ENCODE results near the gene SETD4. TPM values are rescaled to one million over a fixed set of nuclear protein-coding genes. Genes with fewer than 3 reads are reported as not detected.

The SETD4 gene
- total and polyA plus RNA-seq, 2 donors (not counting 1 experiment from before 2014, with no cell fraction given) = 15.1 to 48.5 TPM

GRCh38 chr21:36055551-36055950 is 4.8 kb downstream of the SETD4 start:
- CTCF ChIA-PET = interaction anchor here (1.3 kb wide), 1 partner anchor 71 kb away, joined by 3 read pairs; no protein-coding TSS in a partner anchor

GRCh38 chr21:36053715-36054062 is 6.6 kb downstream of the SETD4 start:
- peaks cover 25% of the 10 kb centered on the region for H3K79me2 ChIP-seq (ENCODE audit: control insufficient read depth, insufficient read depth, low read length)
- ATAC-seq (ENCODE audit: low read depth) = no peak
- ChIA-PET POLR2A (no interaction called here), CTCF (interaction anchor here (1.6 kb wide), 1 partner anchor 25 kb away, joined by 6 read pairs; no protein-coding TSS in a partner anchor)
- WGBS (ENCODE audit: insufficient coverage) = 97% methylated on average over 3 of the region's 3 CpGs
- Mint-ChIP-seq H3K4me3 (no peak overlapping the region), H3K4me1 (peaks cover 9% of the 10 kb centered on the region), H3K27me3 (no peaks in the 10 kb centered on the region), H3K27ac (no peak overlapping the region), H3K9me3 (ENCODE audit: insufficient read depth) (no peaks in the 10 kb centered on the region)
- DNase-seq = no peak
- H3K9me3 ChIP-seq (ENCODE audit: control extremely low read depth in 1 of 3, control insufficient read depth in 2 of 3, insufficient read depth in 1 of 3, low read length in 2 of 3) = no peaks in the 10 kb centered on the region
- no peaks in the 10 kb centered on the region for H3K27me3 ChIP-seq (replicated peaks in 1 of 4; ENCODE audit: control extremely low read depth in 1 of 4, control insufficient read depth in 3 of 4, insufficient read depth in 4 of 4, low read length in 3 of 4)
- intact Hi-C loops (cut with micrococcal nuclease) = no loop called here
- no peaks in the 10 kb centered on the region for H4K20me1 ChIP-seq (ENCODE audit: control insufficient read depth, insufficient read depth, low read length, poor library complexity, severe bottlenecking)
- no peaks in the 10 kb centered on the region for H3K4me1 ChIP-seq (ENCODE audit: control insufficient read depth in 2 of 2, insufficient read depth in 2 of 2, low read length in 2 of 2)
- H3K27ac ChIP-seq (ENCODE audit: low read length in 2 of 2) = no peak overlapping the region
- no peak overlapping the region for H3K4me2 ChIP-seq (replicated peaks; ENCODE audit: low read depth, low read length, poor library complexity, severe bottlenecking)
- H2AFZ ChIP-seq (ENCODE audit: insufficient read depth, low read depth, low read length, poor library complexity, severe bottlenecking) = no peak overlapping the region
- no peak overlapping the region for H3K4me3 ChIP-seq (ENCODE audit: control extremely low read depth in 1 of 5, extremely low read depth in 1 of 5, insufficient read depth in 1 of 5, low read depth in 2 of 5, low read length in 4 of 5)
- H3K36me3 ChIP-seq (replicated peaks in 1 of 2; ENCODE audit: control extremely low read depth in 1 of 2, control insufficient read depth in 1 of 2, extremely low read depth in 1 of 2, insufficient read depth in 2 of 2, low read length in 1 of 2) = peaks cover 2 to 76% of the 10 kb centered on the region in 2 experiments
- no peak overlapping the region for H3K9ac ChIP-seq (ENCODE audit: low read length)
- TF ChIP-seq EZH2 (IDR thresholded peaks at IDR 0.05; ENCODE audit: borderline replicate concordance, insufficient read depth, low read depth, low read length, poor library complexity, severe bottlenecking) (no peak), CTCF (IDR thresholded peaks at IDR 0.05) (no peak)

More at GRCh38 chr21:36055551-36055950, 4.8 kb downstream of the SETD4 start:
- DNase-seq (no peak), ATAC-seq (ENCODE audit: low read depth) (no peak)
- Histone ChIP-seq H3K4me1 (ENCODE audit: control insufficient read depth in 2 of 2, insufficient read depth in 2 of 2, low read length in 2 of 2) (peaks cover 0 to 9% of the 10 kb centered on the region in 2 donors), H3K4me3 (ENCODE audit: control extremely low read depth in 1 of 5, extremely low read depth in 1 of 5, insufficient read depth in 1 of 5, low read depth in 2 of 5, low read length in 4 of 5) (no peak overlapping the region), H3K9ac (ENCODE audit: low read length) (no peak overlapping the region), H3K9me3 (ENCODE audit: control extremely low read depth in 1 of 3, control insufficient read depth in 2 of 3, insufficient read depth in 1 of 3, low read length in 2 of 3) (no peaks in the 10 kb centered on the region), H3K27ac (ENCODE audit: low read length in 2 of 2) (no peak overlapping the region), H3K4me2 (replicated peaks; ENCODE audit: low read depth, low read length, poor library complexity, severe bottlenecking) (no peak overlapping the region), H2AFZ (ENCODE audit: insufficient read depth, low read depth, low read length, poor library complexity, severe bottlenecking) (no peak overlapping the region), H4K20me1 (ENCODE audit: control insufficient read depth, insufficient read depth, low read length, poor library complexity, severe bottlenecking) (no peaks in the 10 kb centered on the region), H3K36me3 (replicated peaks in 1 of 2; ENCODE audit: control extremely low read depth in 1 of 2, control insufficient read depth in 1 of 2, extremely low read depth in 1 of 2, insufficient read depth in 2 of 2, low read length in 1 of 2) (peaks cover 2 to 67% of the 10 kb centered on the region in 2 experiments), H3K79me2 (ENCODE audit: control insufficient read depth, insufficient read depth, low read length) (peaks cover 30% of the 10 kb centered on the region), H3K27me3 (replicated peaks in 1 of 4; ENCODE audit: control extremely low read depth in 1 of 4, control insufficient read depth in 3 of 4, insufficient read depth in 4 of 4, low read length in 3 of 4) (no peaks in the 10 kb centered on the region)
- WGBS (ENCODE audit: insufficient coverage) = 94% methylated on average over 3 of the region's 3 CpGs
- no peak for TF ChIP-seq EZH2 (IDR thresholded peaks at IDR 0.05; ENCODE audit: borderline replicate concordance, insufficient read depth, low read depth, low read length, poor library complexity, severe bottlenecking)
- no peak for TF ChIP-seq CTCF (IDR thresholded peaks at IDR 0.05)
- POLR2A ChIA-PET = no interaction called here
- intact Hi-C loops (cut with micrococcal nuclease) = no loop called here
- Mint-ChIP-seq H3K9me3 (ENCODE audit: insufficient read depth) (no peaks in the 10 kb centered on the region), H3K4me3 (no peak overlapping the region), H3K27me3 (no peaks in the 10 kb centered on the region), H3K27ac (no peak overlapping the region), H3K4me1 (peaks cover 18% of the 10 kb centered on the region)
